ENCODE data around the gene LACRT.

DNA sequence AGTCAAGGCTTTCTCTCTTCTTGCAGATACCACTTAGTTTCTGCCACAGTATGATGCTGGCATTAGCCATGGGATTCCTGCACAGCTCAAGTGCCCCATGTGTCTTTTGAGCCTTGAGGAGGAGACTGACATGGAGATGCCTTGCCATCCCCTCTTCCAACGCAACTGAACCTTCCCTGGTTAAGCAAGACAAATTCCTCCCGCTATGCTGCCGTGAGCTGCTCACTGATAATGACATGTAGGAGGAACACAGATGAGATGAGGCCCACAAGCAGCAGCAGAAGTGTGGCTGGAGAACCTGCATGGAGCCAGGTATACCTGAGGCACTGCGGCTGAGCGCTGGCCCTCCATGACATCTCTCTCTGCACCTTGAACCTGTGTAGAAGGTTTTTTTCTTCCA lies 30.8 kb downstream of the LACRT start:
- TF ChIP-seq POLR2A (IDR thresholded peaks at IDR 0.05): no peak
- TF ChIP-seq POLR2AphosphoS5 (IDR thresholded peaks at IDR 0.05): no peak
